Caki2 (cell line): ENCODE measurements around the gene SLC7A9. TPM values are rescaled to one million over a fixed set of nuclear protein-coding genes. Genes with fewer than 3 reads are reported as not detected.
"Not testable (repeated sequence)": the region's sequence is repeated elsewhere in the genome, so short reads cannot be mapped to it uniquely, and the experiment has no call there.

Experiments used
- DNase-seq: peaks from one replicate; pipeline ENCODE4 v3.0.0-alpha.2; 2015; ENCODE audit warnings: low read depth
- in situ Hi-C: cut with HindIII; loops from 2 replicates; pipeline ENCODE4 v1.10.0; 2016; ENCODE audit warnings: low sequenced_read_pairs, low pct_unique_long_range_greater_than_20kb, mixed read lengths
- total RNA-seq: library from RNA; depleted of rRNA; stranded (reverse); fragments of >200 nt; shearing (Covaris generic); gene quantifications from 2 replicates; pipeline ENCODE4 v1.2.3, GENCODE V29; 2014; ENCODE audit warnings: low replicate concordance

SLC7A9 gene
- total RNA-seq, 1 experiment from 2014 or later = not detected

- in situ Hi-C loops = no loop called here
- no peak for DNase-seq
Measured at GRCh38 chr19:32818536-32818935, 51.0 kb downstream of the SLC7A9 start.

DNA sequence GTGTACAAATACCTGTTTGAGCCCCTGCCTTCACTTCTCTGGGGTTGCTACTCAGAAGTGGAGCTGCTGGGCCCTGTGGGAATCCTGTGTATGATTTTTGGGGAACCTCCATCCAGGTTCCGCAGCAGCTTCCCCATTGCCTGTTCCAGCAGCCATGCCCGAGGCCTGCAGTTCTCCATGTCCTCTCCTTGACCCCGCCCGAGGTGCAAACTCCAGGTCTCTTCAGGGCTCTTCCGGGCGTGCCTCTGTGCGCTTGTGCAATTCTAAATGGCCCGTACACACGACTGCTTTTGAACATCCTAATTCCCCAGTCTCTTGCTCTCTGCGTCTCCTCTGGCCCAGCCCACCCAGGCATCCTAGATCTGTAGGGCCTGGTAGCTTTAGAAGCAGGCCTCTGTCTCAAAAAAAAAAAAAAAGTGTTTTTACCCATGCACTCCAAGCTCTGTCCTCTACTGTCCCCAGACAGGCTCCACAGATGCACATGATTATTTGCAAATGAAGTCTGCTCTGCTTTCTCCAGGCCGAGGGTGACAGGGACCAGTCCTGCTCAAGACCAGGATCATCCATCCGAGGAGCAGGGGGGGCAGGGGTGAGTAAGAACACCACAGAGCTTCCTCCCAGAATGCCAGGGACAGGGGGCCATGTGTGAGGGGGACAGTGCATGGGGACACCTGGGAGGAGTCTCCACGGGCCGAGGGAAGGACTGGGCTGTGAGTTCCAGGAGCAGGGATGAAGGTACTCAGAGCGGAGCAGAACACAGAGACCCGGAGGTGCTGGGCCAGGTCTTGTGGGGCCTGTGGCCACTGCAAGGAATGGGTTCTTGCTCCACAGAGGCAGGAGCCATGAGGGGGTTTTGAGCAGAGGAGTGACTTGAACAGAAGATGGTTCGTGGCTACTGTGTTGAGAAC lies 51.7 kb downstream of the SLC7A9 start:
- DNase-seq = no peak
- in situ Hi-C loops = no loop called here

GRCh38 chr19:32816555-32817099 lies 52.9 kb downstream of the SLC7A9 start:
- in situ Hi-C loops = no loop called here
- DNase-seq = no peak

DNA sequence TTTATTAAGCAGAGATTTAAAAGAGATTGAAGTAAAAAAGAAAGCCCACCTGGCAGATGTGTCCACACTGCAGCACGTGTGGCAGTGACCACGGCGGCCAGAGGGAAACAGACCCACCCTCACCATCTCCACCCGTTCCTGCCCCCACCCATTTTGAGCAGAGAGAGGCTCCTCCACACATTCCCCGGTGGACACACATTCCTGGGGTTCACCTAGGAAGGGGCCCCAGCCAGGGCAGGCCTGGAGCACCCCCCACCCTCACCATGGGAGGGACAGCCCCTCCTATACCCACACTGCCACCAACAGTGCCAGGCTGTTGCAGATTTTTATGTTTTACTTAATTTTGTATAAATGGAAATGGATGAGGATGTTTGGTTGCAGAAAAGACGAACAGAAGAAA lies 54.9 kb downstream of the SLC7A9 start:
- no peak for DNase-seq
- in situ Hi-C loops = no loop called here

- in situ Hi-C loops = no loop called here
- DNase-seq = no peak
Measured at GRCh38 chr19:32813862-32814425, 55.6 kb downstream of the SLC7A9 start.

DNA sequence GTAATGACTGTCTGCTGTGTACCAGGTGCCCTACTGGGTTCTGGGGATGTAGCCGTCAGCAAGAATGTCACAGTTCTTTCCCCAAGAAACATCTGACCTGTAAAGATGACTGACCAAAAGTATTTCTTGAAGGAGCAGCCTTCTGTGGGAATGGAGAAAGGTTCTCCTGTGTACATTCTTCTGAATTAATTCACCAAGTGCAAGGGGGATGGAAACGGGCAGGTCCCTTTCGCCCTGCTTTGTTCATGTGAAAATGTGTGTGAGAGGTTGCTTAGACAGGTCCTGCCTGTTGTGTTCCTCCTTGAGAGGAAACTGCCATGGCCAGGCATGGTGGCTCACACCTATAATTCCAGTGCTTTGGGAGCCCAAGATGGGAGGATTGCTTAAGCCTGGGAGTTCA lies 57.0 kb downstream of the SLC7A9 start:
- in situ Hi-C loops = no loop called here
- no peak for DNase-seq

DNA sequence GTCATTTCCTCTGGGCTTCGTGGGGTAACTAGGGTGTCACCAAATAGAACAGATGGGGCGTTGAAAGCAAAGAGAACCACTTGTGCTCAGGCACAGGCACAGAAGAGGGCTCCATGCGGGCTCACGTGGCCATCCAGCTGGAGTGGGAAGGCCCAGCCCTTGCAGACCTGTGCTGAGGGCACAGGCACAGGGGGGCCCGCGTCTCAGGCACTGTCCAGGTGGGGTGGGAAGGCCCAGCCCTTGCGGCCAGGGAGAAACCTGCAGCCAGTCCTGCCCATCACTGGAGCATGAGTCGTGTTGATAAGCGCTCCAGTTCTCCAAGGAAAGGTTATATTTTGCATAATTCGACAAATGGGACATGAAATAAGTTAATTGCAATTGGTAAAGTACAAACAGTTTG lies 57.5 kb downstream of the SLC7A9 start:
- no peak for DNase-seq
- in situ Hi-C loops = no loop called here

- DNase-seq = no peak
- in situ Hi-C loops = no loop called here
Measured at GRCh38 chr19:32811151-32811550, 58.4 kb downstream of the SLC7A9 start.

DNA sequence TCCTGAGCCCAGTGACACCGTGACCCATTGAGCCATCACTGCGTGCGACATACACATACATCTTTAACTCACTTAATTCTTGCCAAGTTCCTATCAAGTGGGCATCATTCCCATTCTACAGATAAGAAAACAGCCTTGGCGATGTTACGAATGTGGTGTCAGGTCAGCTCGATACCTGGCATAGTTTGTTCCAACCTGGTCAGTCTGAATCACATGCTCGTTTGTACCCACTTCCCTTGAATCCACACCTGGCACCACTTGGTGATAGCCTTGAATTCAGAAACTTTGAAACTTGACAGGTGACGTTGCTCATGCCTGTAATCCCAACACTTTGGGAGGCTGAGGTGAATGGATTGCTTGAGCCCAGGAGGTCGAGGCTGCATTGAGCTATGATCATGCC lies 59.1 kb downstream of the SLC7A9 start:
- in situ Hi-C loops = no loop called here
- no peak for DNase-seq

GRCh38 chr19:32809754-32810153 lies 59.8 kb downstream of the SLC7A9 start:
- in situ Hi-C loops = no loop called here

GRCh38 chr19:32809254-32809653 lies 60.3 kb downstream of the SLC7A9 start:
- in situ Hi-C loops = no loop called here
- no peak for DNase-seq

More at GRCh38 chr19:32809754-32810153, 59.8 kb downstream of the SLC7A9 start:
- no peak for DNase-seq

DNA sequence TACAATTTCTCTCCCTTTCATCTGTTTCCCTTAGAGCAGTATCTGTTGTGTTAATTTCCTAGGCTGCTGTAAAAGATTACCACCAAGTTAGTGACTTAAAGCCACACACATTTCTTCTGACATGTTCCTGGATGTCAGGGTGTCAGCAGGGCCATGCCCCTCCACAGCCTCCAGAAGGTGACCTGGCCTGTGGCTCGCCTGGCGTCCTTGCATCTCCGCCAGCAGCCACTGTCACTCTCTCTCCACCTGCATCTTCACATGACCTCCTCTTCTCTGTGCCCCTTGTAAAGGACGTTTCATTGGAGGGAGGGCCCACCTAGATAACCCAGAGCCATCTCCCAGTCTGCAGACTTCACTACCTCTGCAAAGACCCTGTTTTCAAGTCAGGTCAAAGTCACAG lies 61.3 kb downstream of the SLC7A9 start:
- in situ Hi-C loops = no loop called here
- DNase-seq = no peak

- in situ Hi-C loops = no loop called here
- no peak for DNase-seq
Measured at GRCh38 chr19:32802840-32803239, 66.7 kb downstream of the SLC7A9 start.

GRCh38 chr19:32800754-32801153 lies 68.8 kb downstream of the SLC7A9 start:
- in situ Hi-C loops = no loop called here
- DNase-seq = no peak

- DNase-seq = no peak
- in situ Hi-C loops = no loop called here
Measured at GRCh38 chr19:32800191-32800590, 69.4 kb downstream of the SLC7A9 start.

GRCh38 chr19:32798201-32798600 lies 71.4 kb downstream of the SLC7A9 start:
- no peak for DNase-seq
- in situ Hi-C loops = no loop called here

- in situ Hi-C loops = no loop called here
- no peak for DNase-seq
Measured at GRCh38 chr19:32789429-32789828, 80.1 kb downstream of the SLC7A9 start.

- in situ Hi-C loops, DNase-seq: not testable (repeated sequence)
Measured at GRCh38 chr19:32787895-32788294, 81.7 kb downstream of the SLC7A9 start.

DNA sequence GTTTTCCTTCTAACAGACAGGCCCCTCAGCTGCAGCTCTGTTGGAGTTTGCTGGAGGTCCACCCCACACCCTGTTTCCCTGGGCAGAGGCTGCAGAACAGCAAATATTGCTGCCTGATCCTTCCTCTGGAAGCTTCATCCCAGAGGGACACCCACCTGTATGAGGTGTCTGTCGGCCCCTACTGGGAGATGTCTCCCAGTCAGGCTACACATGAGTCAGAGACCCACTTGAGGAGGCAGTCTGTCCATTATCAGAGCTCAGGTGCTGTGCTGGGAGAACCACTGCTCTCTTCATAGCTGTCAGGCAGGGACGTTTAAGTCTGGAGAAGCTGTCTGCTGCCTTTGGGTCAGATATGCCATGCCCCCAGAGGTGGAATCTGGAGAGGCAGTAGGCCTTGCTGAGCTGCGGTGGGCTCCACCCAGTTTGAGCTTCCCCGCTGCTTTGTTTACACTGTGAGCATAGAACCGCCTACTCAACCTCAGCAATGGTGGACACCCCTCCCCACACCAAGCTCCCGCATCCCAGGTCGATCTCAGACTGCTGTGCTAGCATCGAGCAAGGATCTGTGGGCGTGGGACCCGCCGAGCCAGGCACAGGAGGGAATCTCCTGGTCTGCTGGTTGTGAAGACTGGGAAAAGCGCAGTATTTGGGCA lies 82.3 kb downstream of the SLC7A9 start:
- in situ Hi-C loops, DNase-seq: not testable (repeated sequence)
